Activated naive CD8-positive, alpha-beta T cell treated with anti-CD3 and anti-CD28 coated beads for 36 hours (primary cell): Measurements from ENCODE around the gene ZNF215. TPM values are rescaled to one million over a fixed set of nuclear protein-coding genes. Genes with fewer than 3 reads are reported as not detected.
"Not testable (repeated sequence)": the region's sequence is repeated elsewhere in the genome, so short reads cannot be mapped to it uniquely, and the experiment has no call there.

ENCODE experiments used
- DNase-seq: peaks from one replicate; pipeline ENCODE4 v3.0.0; 2021
- H3K27ac Mint-ChIP-seq: one replicate; pipeline ENCODE4 v1.8.0; 2022; ENCODE audit warnings: mild to moderate bottlenecking, moderate library complexity, mixed read lengths
- H3K27me3 Mint-ChIP-seq: one replicate; pipeline ENCODE4 v1.8.0; 2022; ENCODE audit warnings: mild to moderate bottlenecking, mixed read lengths
- H3K36me3 Mint-ChIP-seq: one replicate; pipeline ENCODE4 v1.8.0; 2021; ENCODE audit warnings: mild to moderate bottlenecking, mixed read lengths
- H3K4me1 Mint-ChIP-seq: one replicate; pipeline ENCODE4 v1.8.0; 2021; ENCODE audit warnings: mixed read lengths
- H3K4me3 Mint-ChIP-seq: one replicate; pipeline ENCODE4 v1.8.0; 2022; ENCODE audit warnings: mild to moderate bottlenecking, moderate library complexity, mixed read lengths
- H3K9me3 Mint-ChIP-seq: one replicate; pipeline ENCODE4 v1.8.0; 2022; ENCODE audit warnings: mixed read lengths
- total RNA-seq, 2 experiments: library from RNA; stranded (reverse); gene quantifications; one replicate each; pipeline ENCODE4 v1.2.3, GENCODE V29; 2021

ZNF215 gene
- total RNA-seq, 2 experiments from 2014 or later, result 2.4 to 2.5 TPM

DNA sequence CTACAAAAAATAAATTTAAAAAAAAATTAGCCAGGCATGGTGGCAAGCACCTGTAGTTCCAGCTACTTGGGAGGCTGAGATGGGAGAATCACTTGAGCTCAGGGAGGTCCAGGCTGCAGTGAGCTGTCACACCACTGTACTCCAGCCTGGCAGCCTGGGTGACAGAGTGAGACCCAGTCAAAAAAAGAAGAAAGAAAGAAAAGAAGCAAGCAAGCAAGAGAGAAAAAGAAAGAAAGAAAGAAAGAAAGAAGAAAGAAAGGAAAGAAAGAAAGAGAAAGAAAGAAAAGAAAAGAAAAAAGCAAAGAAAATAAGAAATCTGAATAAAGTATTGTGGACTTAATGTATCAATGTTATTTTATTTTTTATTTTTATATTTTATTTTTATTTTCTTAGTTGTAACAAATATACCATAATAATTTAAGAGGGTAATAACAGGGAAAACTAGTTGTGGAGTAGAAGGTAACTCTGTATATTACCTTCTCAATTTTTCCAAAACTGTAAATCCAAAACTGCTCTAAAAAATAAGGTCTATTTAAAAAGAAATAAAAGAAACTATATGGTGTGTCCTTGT is 1.1 kb upstream of the ZNF215 start:
- no peak overlapping the region for H3K4me3 Mint-ChIP-seq
- DNase-seq, result no peak

DNA sequence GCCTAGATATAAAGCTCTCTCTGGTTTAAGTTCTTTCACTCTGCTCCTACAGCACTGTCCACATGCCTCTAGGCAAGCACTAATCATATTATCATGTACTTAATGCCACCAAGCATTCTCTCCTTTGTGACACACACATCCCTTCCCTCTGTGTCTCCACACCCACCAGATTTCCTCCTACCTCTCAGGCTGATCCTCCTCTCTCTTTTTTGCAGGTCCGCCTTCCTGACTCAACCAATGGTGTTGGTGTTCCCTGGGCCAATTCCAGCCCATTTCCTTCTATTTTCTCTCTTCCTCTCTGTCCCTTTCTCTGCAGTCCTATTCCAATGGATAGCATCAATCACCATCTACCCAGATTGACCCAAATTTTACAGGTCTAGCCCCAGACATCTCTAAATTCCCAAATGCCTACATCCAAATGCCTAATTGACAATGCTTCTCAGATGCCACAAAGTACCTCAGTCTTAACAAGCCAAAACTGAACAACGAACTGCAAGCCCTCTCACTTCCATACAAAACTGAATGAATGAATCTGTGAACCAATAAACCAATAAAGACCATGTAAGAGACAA is 504 bp upstream of the ZNF215 start:
- H3K4me3 Mint-ChIP-seq, result peak overlapping the region; percentile 82
- H3K9me3 Mint-ChIP-seq, result no peaks in the 10 kb centered on the region
- peaks cover 14% of the 10 kb centered on the region for H3K4me1 Mint-ChIP-seq
- DNase-seq, result no peak
- H3K27ac Mint-ChIP-seq, result peak overlapping the region; percentile 27
- H3K27me3 Mint-ChIP-seq, result peaks cover 56% of the 10 kb centered on the region
- H3K36me3 Mint-ChIP-seq, result peaks cover 2% of the 10 kb centered on the region

More for the DNA sequence above, 1.1 kb upstream of the ZNF215 start:
- Mint-ChIP-seq H3K4me1 (peaks cover 14% of the 10 kb centered on the region), H3K27me3 (peaks cover 51% of the 10 kb centered on the region), H3K9me3 (no peaks in the 10 kb centered on the region), H3K36me3 (no peaks in the 10 kb centered on the region), H3K27ac (no peak overlapping the region)

DNA sequence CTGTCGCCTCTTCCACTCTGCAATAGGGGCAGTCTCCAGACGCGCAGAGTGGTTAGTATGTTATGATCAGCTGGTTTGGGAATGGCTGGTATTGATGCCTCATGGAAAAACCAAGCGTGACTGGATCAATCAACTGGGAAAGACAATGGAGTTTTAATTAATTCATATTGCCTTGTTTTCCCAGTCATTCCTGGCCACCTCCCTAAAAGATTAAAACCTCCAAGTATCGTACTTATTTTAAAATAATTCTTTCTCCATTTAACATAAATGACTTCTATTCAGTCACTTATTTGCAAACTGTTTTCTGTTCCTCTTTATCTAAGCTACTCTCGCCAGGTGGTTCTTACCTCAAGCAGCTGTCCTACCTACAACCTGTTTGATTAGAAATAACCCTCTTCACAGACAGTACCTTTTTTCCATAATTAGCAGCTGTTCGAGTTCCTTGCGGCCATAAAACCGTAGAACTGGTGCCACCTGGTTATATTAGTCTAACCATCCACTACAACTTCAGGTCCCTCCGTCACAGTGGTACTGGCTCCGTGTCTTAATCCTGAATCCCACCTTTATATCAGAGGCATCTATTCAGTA is 898 bp downstream of the ZNF215 start:
- H3K4me1 Mint-ChIP-seq, result peaks cover 14% of the 10 kb centered on the region
- no peaks in the 10 kb centered on the region for H3K9me3 Mint-ChIP-seq
- H3K27me3 Mint-ChIP-seq, result peaks cover 59% of the 10 kb centered on the region
- H3K36me3 Mint-ChIP-seq, result peaks cover 2% of the 10 kb centered on the region
- no peak for DNase-seq
- no peak overlapping the region for H3K27ac Mint-ChIP-seq
- H3K4me3 Mint-ChIP-seq, result peak overlapping the region; percentile 82

- H3K27ac Mint-ChIP-seq, result no peak overlapping the region
- peaks cover 63% of the 10 kb centered on the region for H3K27me3 Mint-ChIP-seq
- no peak for DNase-seq
- peaks cover 2% of the 10 kb centered on the region for H3K36me3 Mint-ChIP-seq
- no peaks in the 10 kb centered on the region for H3K9me3 Mint-ChIP-seq
- no peak overlapping the region for H3K4me3 Mint-ChIP-seq
- peaks cover 14% of the 10 kb centered on the region for H3K4me1 Mint-ChIP-seq
Measured at GRCh38 chr11:6928916-6929315, 2.7 kb downstream of the ZNF215 start.

GRCh38 chr11:6931146-6931713 is 5.0 kb downstream of the ZNF215 start:
- Mint-ChIP-seq H3K4me3 (no peak overlapping the region), H3K9me3 (no peaks in the 10 kb centered on the region), H3K36me3 (peaks cover 2% of the 10 kb centered on the region), H3K4me1 (peaks cover 9% of the 10 kb centered on the region), H3K27ac (no peak overlapping the region), H3K27me3 (peaks cover 56% of the 10 kb centered on the region)
- DNase-seq, result no peak

GRCh38 chr11:6932145-6932544 is 5.9 kb downstream of the ZNF215 start:
- H3K27ac Mint-ChIP-seq, result no peak overlapping the region
- H3K36me3 Mint-ChIP-seq, result peaks cover 2% of the 10 kb centered on the region
- H3K4me3 Mint-ChIP-seq, result no peak overlapping the region
- DNase-seq, result no peak
- no peaks in the 10 kb centered on the region for H3K9me3 Mint-ChIP-seq
- peaks cover 50% of the 10 kb centered on the region for H3K27me3 Mint-ChIP-seq
- peaks cover 6% of the 10 kb centered on the region for H3K4me1 Mint-ChIP-seq

DNA sequence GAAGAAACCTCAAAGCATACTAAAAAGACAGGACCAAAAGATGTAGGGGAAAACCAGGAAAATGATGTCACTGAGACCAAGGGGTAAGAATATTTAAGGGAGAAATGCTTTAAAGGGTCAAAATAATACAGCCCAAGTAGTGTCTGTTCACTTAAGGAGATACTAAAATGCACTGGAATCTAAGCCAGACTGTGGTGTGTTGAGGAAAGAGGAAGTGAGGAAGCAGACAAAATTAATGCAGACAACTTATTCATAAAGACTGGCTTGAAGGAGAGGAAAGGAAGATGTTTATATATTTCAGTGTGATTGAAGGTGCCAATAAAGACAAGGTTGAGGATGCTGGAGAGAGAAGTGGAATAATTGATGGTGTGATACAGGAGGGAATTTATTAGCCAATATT is 15.7 kb downstream of the ZNF215 start:
- no peaks in the 10 kb centered on the region for H3K27me3 Mint-ChIP-seq

DNA sequence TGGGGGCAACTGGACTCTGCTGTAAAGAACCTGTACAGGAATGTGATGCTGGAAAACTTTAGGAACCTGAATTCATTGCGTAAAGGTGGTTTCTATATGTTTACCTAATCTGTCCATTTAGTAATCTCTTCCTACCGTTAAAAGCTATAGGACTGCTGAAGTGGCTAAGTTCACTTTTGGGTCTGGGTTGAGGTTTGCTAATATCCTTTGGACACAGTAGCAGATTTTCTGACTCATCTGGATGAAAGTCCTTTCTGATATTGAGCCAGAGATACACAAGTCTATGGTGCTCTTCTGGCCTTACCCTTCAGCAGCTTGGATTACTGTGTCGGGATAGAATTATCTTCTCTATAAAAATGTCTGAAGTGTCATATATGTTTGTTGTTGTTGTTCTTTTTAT is 16.9 kb downstream of the ZNF215 start:
- DNase-seq, result no peak
- Mint-ChIP-seq H3K27ac (no peak overlapping the region), H3K4me1 (no peaks in the 10 kb centered on the region), H3K4me3 (no peak overlapping the region), H3K27me3 (no peaks in the 10 kb centered on the region), H3K9me3 (no peaks in the 10 kb centered on the region), H3K36me3 (no peaks in the 10 kb centered on the region)

More for the DNA sequence above, 15.7 kb downstream of the ZNF215 start:
- Mint-ChIP-seq H3K4me3 (no peak overlapping the region), H3K4me1 (no peaks in the 10 kb centered on the region), H3K36me3 (no peaks in the 10 kb centered on the region), H3K27ac (no peak overlapping the region), H3K9me3 (no peaks in the 10 kb centered on the region)
- no peak for DNase-seq

GRCh38 chr11:6954248-6954647 is 28.0 kb downstream of the ZNF215 start:
- DNase-seq, H3K9me3 Mint-ChIP-seq, H3K4me1 Mint-ChIP-seq, H3K27me3 Mint-ChIP-seq, H3K4me3 Mint-ChIP-seq, H3K27ac Mint-ChIP-seq, H3K36me3 Mint-ChIP-seq: not testable (repeated sequence)

DNA sequence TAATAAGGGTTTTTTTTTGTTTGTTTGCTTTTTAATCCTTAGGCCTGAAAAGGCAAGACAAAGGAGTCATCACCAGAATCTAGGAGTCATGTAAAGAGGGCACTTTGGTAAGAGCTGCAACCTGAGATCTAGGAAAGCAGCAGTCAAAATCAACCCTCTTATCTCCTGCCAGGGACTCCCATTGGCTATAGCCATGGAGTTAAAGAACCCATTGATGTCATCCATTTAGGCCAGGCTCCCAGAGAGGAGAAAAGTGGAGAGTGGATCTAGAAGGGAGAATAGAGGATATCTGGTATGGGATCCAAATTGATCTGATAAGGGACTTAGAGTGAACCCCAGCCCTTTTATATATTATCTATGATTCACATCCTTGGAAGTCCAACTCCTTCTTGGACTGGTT is 35.9 kb downstream of the ZNF215 start:
- DNase-seq, result no peak
- Mint-ChIP-seq H3K4me3 (no peak overlapping the region), H3K27me3 (no peaks in the 10 kb centered on the region), H3K4me1 (no peaks in the 10 kb centered on the region), H3K36me3 (no peaks in the 10 kb centered on the region), H3K27ac (no peak overlapping the region), H3K9me3 (no peaks in the 10 kb centered on the region)

DNA sequence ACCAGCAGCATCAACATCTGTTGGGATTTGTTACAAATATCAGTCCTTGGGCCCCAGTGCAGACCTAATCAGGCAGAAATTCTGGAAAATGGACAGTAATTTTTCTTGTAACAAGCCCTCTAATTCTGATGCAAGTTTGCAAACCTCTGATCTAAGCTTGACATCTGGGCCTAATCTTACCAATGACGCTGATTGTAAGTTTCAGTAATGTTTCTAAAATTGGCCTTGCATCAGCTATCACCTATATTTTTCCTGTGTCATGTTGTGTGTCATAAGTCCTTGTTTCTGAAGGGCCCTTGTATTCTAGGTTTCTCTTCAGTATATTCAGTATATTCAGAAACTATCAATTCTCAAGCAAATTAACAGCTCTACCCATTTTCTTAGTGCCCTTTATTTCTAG is 36.4 kb downstream of the ZNF215 start:
- H3K9me3 Mint-ChIP-seq, result peaks cover 3% of the 10 kb centered on the region
- H3K27ac Mint-ChIP-seq, result no peak overlapping the region
- H3K27me3 Mint-ChIP-seq, result no peaks in the 10 kb centered on the region
- H3K36me3 Mint-ChIP-seq, result no peaks in the 10 kb centered on the region
- no peak overlapping the region for H3K4me3 Mint-ChIP-seq
- DNase-seq, result no peak
- no peaks in the 10 kb centered on the region for H3K4me1 Mint-ChIP-seq

GRCh38 chr11:6968816-6969215 is 42.6 kb downstream of the ZNF215 start:
- H3K27me3 Mint-ChIP-seq, result peaks cover 7% of the 10 kb centered on the region
- H3K4me3 Mint-ChIP-seq, result no peak overlapping the region
- no peak overlapping the region for H3K27ac Mint-ChIP-seq
- H3K36me3 Mint-ChIP-seq, result no peaks in the 10 kb centered on the region
- DNase-seq, result no peak
- H3K4me1 Mint-ChIP-seq, result no peaks in the 10 kb centered on the region
- peaks cover 9% of the 10 kb centered on the region for H3K9me3 Mint-ChIP-seq

DNA sequence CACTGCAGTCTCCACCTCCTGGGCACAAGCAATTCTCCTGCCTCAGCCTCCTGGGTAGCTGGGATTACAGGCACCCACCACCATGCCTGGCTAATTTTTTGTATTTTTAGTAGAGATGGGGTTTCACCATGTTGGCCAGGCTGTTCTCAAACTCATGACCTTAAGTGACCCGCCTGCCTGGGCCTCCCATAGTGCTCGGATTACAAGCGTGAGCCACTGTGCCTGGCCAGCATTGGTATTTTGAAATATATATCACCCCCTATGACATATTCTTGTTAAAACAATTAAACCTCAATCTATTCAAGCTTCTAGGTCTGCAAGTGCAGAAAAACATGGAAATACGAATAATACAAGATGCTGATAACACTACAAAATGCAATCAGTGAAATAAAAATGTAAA is 43.6 kb downstream of the ZNF215 start:
- H3K9me3 Mint-ChIP-seq, H3K4me1 Mint-ChIP-seq, DNase-seq, H3K27ac Mint-ChIP-seq, H3K27me3 Mint-ChIP-seq, H3K36me3 Mint-ChIP-seq, H3K4me3 Mint-ChIP-seq: not testable (repeated sequence)

DNA sequence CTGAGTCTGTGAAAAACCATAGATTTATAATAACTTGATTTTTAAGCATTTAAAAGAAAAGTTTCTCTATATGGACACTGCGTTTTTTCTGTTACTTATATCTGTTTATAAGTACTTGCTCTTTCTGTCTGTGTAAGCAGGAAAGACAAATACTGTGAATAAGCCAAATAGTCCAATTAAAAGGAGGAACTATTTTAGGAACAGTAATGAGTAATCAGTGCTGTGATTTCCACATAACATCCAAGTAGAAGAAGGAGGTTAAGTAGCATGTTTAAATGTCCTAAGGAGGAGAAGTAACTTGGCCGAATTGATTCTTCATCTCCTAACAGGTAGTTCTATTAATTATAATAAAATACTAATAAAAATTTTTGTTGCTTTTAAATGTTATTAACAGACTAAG is 53.1 kb downstream of the ZNF215 start:
- Mint-ChIP-seq H3K4me3 (no peak overlapping the region), H3K36me3 (no peaks in the 10 kb centered on the region), H3K27ac (no peak overlapping the region), H3K4me1 (no peaks in the 10 kb centered on the region), H3K27me3 (peaks cover 14% of the 10 kb centered on the region), H3K9me3 (no peaks in the 10 kb centered on the region)
- DNase-seq, result no peak

GRCh38 chr11:6986487-6986886 is 60.3 kb downstream of the ZNF215 start:
- Mint-ChIP-seq H3K27me3 (peaks cover 16% of the 10 kb centered on the region), H3K4me3 (no peak overlapping the region), H3K9me3 (peaks cover 2% of the 10 kb centered on the region), H3K27ac (no peak overlapping the region), H3K36me3 (no peaks in the 10 kb centered on the region), H3K4me1 (no peaks in the 10 kb centered on the region)
- DNase-seq, result no peak

DNA sequence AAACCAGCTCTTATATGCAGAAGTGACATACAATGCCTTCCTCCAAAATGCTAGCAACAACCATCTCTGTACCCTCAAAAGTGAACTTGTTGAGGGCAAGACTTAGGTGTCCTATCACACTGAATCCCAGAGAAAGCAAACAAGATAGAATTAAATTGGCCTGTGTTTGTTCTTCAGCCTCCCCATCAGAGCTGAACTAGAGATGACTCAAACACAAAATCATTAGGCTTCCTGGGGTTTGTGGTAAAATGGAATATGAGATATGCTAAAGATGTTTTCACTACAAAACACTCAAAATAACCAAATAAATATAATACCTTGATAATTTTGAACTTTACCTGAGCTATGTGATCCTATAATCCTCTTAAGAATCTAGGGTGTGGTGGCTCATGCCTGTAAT is 62.3 kb downstream of the ZNF215 start:
- Mint-ChIP-seq H3K36me3 (no peaks in the 10 kb centered on the region), H3K4me1 (no peaks in the 10 kb centered on the region), H3K27ac (no peak overlapping the region), H3K9me3 (peaks cover 2% of the 10 kb centered on the region), H3K4me3 (no peak overlapping the region), H3K27me3 (peaks cover 11% of the 10 kb centered on the region)
- no peak for DNase-seq
